GM12878 (cell line): ENCODE results near the gene FXN. TPM values are rescaled to one million over a fixed set of nuclear protein-coding genes. Genes with fewer than 3 reads are reported as not detected.
A peak's percentile ranks its signal among the peaks of the same experiment; 100 is the strongest.

Source experiments
- ATAC-seq: fragments of 200-7000 bp; cut with Tn5 transposase; 3 replicates; pipeline ENCODE4 v1.9.1; 2020; ENCODE audit warnings: mild to moderate bottlenecking, moderate library complexity
- BruUV-seq: library from RNA; stranded (reverse); fragments of 400-500 nt; replicated peaks from 2 replicates; lab custom pipeline; 2021; lab: Mats Ljungman, UMichigan
- CTCF ChIA-PET: fragments of 300-600 bp; sonication (Branson Sonifier 250); formaldehyde crosslinking; extraction: SDS; loops from one replicate; lab custom pipeline; 2021; ENCODE audit warnings: inconsistent platforms; lab: Yijun Ruan, JAX
- POLR2A ChIA-PET: fragments of 350-600 bp; formaldehyde crosslinking; extraction: SDS; loops from one replicate; lab custom pipeline; 2021; ENCODE audit warnings: inconsistent platforms; lab: Charles Lee
- RAD21 ChIA-PET: fragments of 300-600 bp; sonication (Branson Sonifier 250); formaldehyde crosslinking; loops from one replicate; lab custom pipeline; 2023; ENCODE audit warnings: antibody characterized with exemption; ENCODE audit not compliant: unreplicated experiment; lab: Charles Lee
- SMC1A ChIA-PET: fragments of 300-600 bp; sonication (Branson Sonifier 250); formaldehyde crosslinking; loops from one replicate; lab custom pipeline; 2023; ENCODE audit not compliant: unreplicated experiment, uncharacterized antibody; lab: Charles Lee
- DNase-seq: peaks from one replicate; pipeline ENCODE4 v3.0.0-alpha.2; 2011; ENCODE audit warnings: low read depth, low spot score
- FAIRE-seq: peaks from 3 replicates; lab custom pipeline; 2011; peaks lifted over from hg19 to GRCh38; lab: Jason Lieb, UNC
- H2AFZ ChIP-seq: 2 replicates; pipeline ENCODE4 v1.6.0; 2011; ENCODE audit warnings: low read depth, low read length, control low read depth; ENCODE audit not compliant: control insufficient read depth
- H3K27ac ChIP-seq: 2 replicates; pipeline ENCODE4 v1.5.1; 2011; ENCODE audit warnings: control low read depth; ENCODE audit not compliant: control insufficient read depth, insufficient read depth
- H3K27me3 ChIP-seq, 2 experiments: replicated peaks in 1 of 2; 2 replicates each; pipeline versions ENCODE4 v1.6.0 to v1.6.1; 2011; ENCODE audit warnings: low read length in 1 of 2; ENCODE audit not compliant: control insufficient read depth in 2 of 2, insufficient read depth in 2 of 2
- H3K36me3 ChIP-seq, 2 experiments: 2 replicates each; pipeline ENCODE4 v1.5.1; 2011; ENCODE audit warnings: low read length in 1 of 2; ENCODE audit not compliant: control insufficient read depth in 2 of 2, insufficient read depth in 2 of 2
- H3K4me1 ChIP-seq: 2 replicates; pipeline ENCODE4 v1.6.1; 2011; ENCODE audit warnings: mild to moderate bottlenecking, low read length, moderate library complexity, mixed read lengths; ENCODE audit not compliant: control insufficient read depth, insufficient read depth
- H3K4me2 ChIP-seq: 2 replicates; pipeline ENCODE4 v1.6.0; 2011; ENCODE audit warnings: control low read depth; ENCODE audit not compliant: control insufficient read depth, insufficient read depth
- H3K4me3 ChIP-seq: fragments of 200-600 bp; sonication (generic); 2 replicates; pipeline ENCODE4 v1.5.1; 2016
- H3K79me2 ChIP-seq: 2 replicates; pipeline ENCODE4 v1.6.0; 2011; ENCODE audit warnings: low read length; ENCODE audit not compliant: control insufficient read depth, insufficient read depth
- H3K9ac ChIP-seq: 2 replicates; pipeline ENCODE4 v1.8.0; 2011; ENCODE audit warnings: low read length, control low read depth, mixed read lengths; ENCODE audit not compliant: control insufficient read depth, insufficient read depth
- H3K9me3 ChIP-seq: replicated peaks from 3 replicates; pipeline ENCODE4 v1.5.1; 2011; ENCODE audit warnings: mild to moderate bottlenecking, low read length; ENCODE audit not compliant: control insufficient read depth, insufficient read depth
- H4K20me1 ChIP-seq: 2 replicates; pipeline ENCODE4 v1.6.0; 2011; ENCODE audit not compliant: control insufficient read depth, insufficient read depth
- CBFB ChIP-seq: IDR thresholded peaks from 2 replicates; pipeline ENCODE4 v1.6.1; 2016; ENCODE audit warnings: antibody characterized with exemption, low read depth
- MYB ChIP-seq: fragments of 150-350 bp; IDR thresholded peaks from 2 replicates; pipeline ENCODE4 v1.6.1; 2014; ENCODE audit warnings: mild to moderate bottlenecking, low read depth, low read length, borderline replicate concordance
- POU2F2 ChIP-seq: IDR thresholded peaks from 3 replicates; pipeline ENCODE4 v1.6.1; 2011; ENCODE audit warnings: low read depth, mild to moderate bottlenecking, low read length, borderline replicate concordance
- WRNIP1 ChIP-seq: IDR thresholded peaks from 2 replicates; pipeline ENCODE4 v1.6.1; 2011; ENCODE audit warnings: low read depth, low read length, improper control_type of control experiment, borderline replicate concordance
- WGBS: methylation state at CpG from one replicate; pipeline ENCODE4 v1.1.6; 2016; ENCODE audit warnings: low lambda C conversion rate; ENCODE audit not compliant: insufficient replicate concordance, insufficient coverage; ENCODE audit errors: missing lambda C conversion rate; 5-methylcytosine and 5-hydroxymethylcytosine counted together
- in situ Hi-C: fragments of 300-500 bp; cut with MboI; formaldehyde crosslinking; loops from 9 replicates; pipeline ENCODE4 v1.14.3; 2018; ENCODE audit warnings: mixed read lengths
- intact Hi-C: fragments of 100-400 bp; cut with micrococcal nuclease; formaldehyde crosslinking; loops from one replicate; pipeline ENCODE4 v1.14.2; 2022; ENCODE audit not compliant: unreplicated experiment
- polyA plus RNA-seq, 11 experiments: library from polyadenylated mRNA; depleted of rRNA in 4 of 11; unstranded in 6 of 11; stranded (reverse) in 5 of 11; fragments of >200 nt; fragmentation: Nextera tagmentation in 4 of 11; fragmentation: Illumina TruSeq in 1 of 11; extraction: Ambion mirVana in 4 of 11; extraction: Trizol in 1 of 11; gene quantifications; 1 replicate in 1 of 11; 2 replicates in 10 of 11; pipeline versions ENCODE4 v1.2.1 to v1.2.3, GENCODE V29; 2011 to 2016; ENCODE audit warnings: inconsistent platforms in 2 of 11, missing spikeins in 2 of 11, low read depth in 1 of 11
- total RNA-seq, 4 experiments: library from RNA; depleted of rRNA in 3 of 4; stranded (reverse); fragments of >200 nt in 3 of 4; fragmentation: Illumina TruSeq in 1 of 4; extraction: Trizol in 1 of 4; gene quantifications; 2 replicates each; pipeline versions ENCODE4 v1.2.1 to v1.2.3, GENCODE V29; 2013 to 2021
- TF ChIP-seq, protein P1 (sequence below): IDR thresholded peaks from 2 replicates; pipeline ENCODE4 v1.6.1; 2011; ENCODE audit warnings: low read depth, mild to moderate bottlenecking, low read length, moderate library complexity, borderline replicate concordance; ENCODE audit errors: extremely low read depth

Gene FXN
- total and polyA plus RNA-seq, 10 of the 15 experiments (the other 5 are each of a cell fraction or from before 2014, with no cell fraction given), result 7.3 to 78.0 (median 23.2) TPM

DNA sequence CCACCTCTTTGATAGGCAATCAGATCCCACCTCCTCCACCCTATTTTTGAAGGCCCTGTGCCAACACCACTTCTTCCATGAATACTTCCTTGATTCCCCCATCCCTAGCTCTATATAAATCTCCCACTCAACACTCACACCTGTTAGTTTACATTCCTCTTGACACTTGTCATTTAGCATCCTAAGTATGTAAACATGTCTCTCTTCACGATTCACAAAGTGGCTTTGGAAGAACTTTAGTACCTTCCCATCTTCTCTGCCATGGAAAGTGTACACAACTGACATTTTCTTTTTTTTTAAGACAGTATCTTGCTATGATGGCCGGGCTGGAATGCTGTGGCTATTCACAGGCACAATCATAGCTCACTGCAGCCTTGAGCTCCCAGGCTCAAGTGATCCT is 1.5 kb upstream of the FXN start:
- H3K9ac ChIP-seq, result no peak overlapping the region

DNA sequence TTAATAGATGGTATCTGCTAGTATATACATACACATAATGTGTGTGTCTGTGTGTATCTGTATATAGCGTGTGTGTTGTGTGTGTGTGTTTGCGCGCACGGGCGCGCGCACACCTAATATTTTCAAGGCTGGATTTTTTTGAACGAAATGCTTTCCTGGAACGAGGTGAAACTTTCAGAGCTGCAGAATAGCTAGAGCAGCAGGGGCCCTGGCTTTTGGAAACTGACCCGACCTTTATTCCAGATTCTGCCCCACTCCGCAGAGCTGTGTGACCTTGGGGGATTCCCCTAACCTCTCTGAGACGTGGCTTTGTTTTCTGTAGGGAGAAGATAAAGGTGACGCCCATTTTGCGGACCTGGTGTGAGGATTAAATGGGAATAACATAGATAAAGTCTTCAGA is 757 bp downstream of the FXN start:
- no peak for TF ChIP-seq MYB
- TF ChIP-seq CBFB, result 0 out of 2 replicates have a peak, but pooled peaks have one; percentile 32
- Histone ChIP-seq H3K4me3 (peak overlapping the region; percentile 96), H3K36me3 (no peaks in the 10 kb centered on the region), H3K9ac (peak overlapping the region; percentile 80), H4K20me1 (no peaks in the 10 kb centered on the region), H3K4me1 (peaks cover 6% of the 10 kb centered on the region), H3K27ac (peak overlapping the region; percentile 72), H3K27me3 (no peaks in the 10 kb centered on the region), H3K4me2 (peak overlapping the region; percentile 88), H2AFZ (peak overlapping the region; percentile 98), H3K9me3 (no peaks in the 10 kb centered on the region; the same call in 2 of the 3 replicates), H3K79me2 (peaks cover 17% of the 10 kb centered on the region)
- in situ Hi-C loops (no loop called here), intact Hi-C loops (loop anchor here (1.0 kb wide), 1 partner anchor 157 kb away; no protein-coding TSS in a partner anchor)
- WGBS, result under 1% methylated on average over 14 of the region's 14 CpGs
- ChIA-PET RAD21 (interaction anchor here (0.8 to 2.0 kb wide), 2 partner anchors 156 to 159 kb away, joined by 3 to 19 read pairs; no protein-coding TSS in a partner anchor), CTCF (interaction anchor here (0.6 to 5.1 kb wide), 17 partner anchors 8 to 527 kb away, joined by 3 to 58 read pairs (median 5); no protein-coding TSS in a partner anchor), POLR2A (no interaction called here), SMC1A (interaction anchor here (0.5 to 1.9 kb wide), 5 partner anchors 9 to 363 kb away, joined by 3 to 10 read pairs (median 3); no protein-coding TSS in a partner anchor)
- FAIRE-seq (no peak), DNase-seq (no peak), ATAC-seq (peak; percentile 55)
- BruUV-seq, result TSS peak; percentile 84

More for the DNA sequence above, 1.5 kb upstream of the FXN start:
- WGBS, result 71% methylated on average over 2 of the region's 2 CpGs
- ATAC-seq (no peak), FAIRE-seq (no peak), DNase-seq (no peak)
- intact Hi-C loops (no loop called here), in situ Hi-C loops (no loop called here)
- H3K4me1 ChIP-seq, result peaks cover 6% of the 10 kb centered on the region
- BruUV-seq, result no TSS peak
- POLR2A ChIA-PET, result no interaction called here
- TF ChIP-seq POU2F2, result no peak
- no peak for TF ChIP-seq WRNIP1
- TF ChIP-seq, protein P1, sequence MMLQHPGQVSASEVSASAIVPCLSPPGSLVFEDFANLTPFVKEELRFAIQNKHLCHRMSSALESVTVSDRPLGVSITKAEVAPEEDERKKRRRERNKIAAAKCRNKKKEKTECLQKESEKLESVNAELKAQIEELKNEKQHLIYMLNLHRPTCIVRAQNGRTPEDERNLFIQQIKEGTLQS, result no peak
- no peak overlapping the region for H3K4me2 ChIP-seq
- no peak overlapping the region for H2AFZ ChIP-seq
- RAD21 ChIA-PET, result interaction anchor here (1.1 kb wide), 1 partner anchor 35 kb away, joined by 3 read pairs; no protein-coding TSS in a partner anchor
- no peaks in the 10 kb centered on the region for H4K20me1 ChIP-seq
- H3K4me3 ChIP-seq, result no peak overlapping the region
- H3K27ac ChIP-seq, result no peak overlapping the region
- peaks cover 14% of the 10 kb centered on the region for H3K79me2 ChIP-seq
- no peaks in the 10 kb centered on the region for H3K36me3 ChIP-seq
- no peaks in the 10 kb centered on the region for H3K27me3 ChIP-seq
- CTCF ChIA-PET, result interaction anchor here (0.8 to 5.1 kb wide), 3 partner anchors 14 to 159 kb away, joined by 3 to 58 read pairs (median 3); no protein-coding TSS in a partner anchor
- H3K9me3 ChIP-seq, result peaks cover 3% of the 10 kb centered on the region; the same call in 2 of the 3 replicates
- SMC1A ChIA-PET, result interaction anchor here (1.3 to 1.6 kb wide), 3 partner anchors 8 to 161 kb away, joined by 3 to 5 read pairs (median 3); no protein-coding TSS in a partner anchor
